Measurements from ENCODE around the gene SLC26A1. TPM values are rescaled to one million over a fixed set of nuclear protein-coding genes. Genes with fewer than 3 reads are reported as not detected.

SLC26A1 gene
- polyA plus RNA-seq, 1 donor from 2014 or later: 0.12 TPM

- Histone ChIP-seq H3F3A (ENCODE audit: insufficient read depth, low read length, poor library complexity, severe bottlenecking) (no peaks in the 10 kb centered on the region), H3K27ac (ENCODE audit: low read length) (no peak overlapping the region), H2AFZ (ENCODE audit: low read depth, low read length) (no peak overlapping the region), H3K9me3 (ENCODE audit: low read length) (no peaks in the 10 kb centered on the region), H3K4me2 (ENCODE audit: low read length) (no peak overlapping the region), H3K4me3 (ENCODE audit: low read length) (no peak overlapping the region), H4K20me1 (ENCODE audit: insufficient read depth) (no peaks in the 10 kb centered on the region), H3K9me2 (ENCODE audit: insufficient read depth, low read length) (no peaks in the 10 kb centered on the region), H3K36me3 (ENCODE audit: insufficient read depth, low read length) (no peaks in the 10 kb centered on the region), H3K27me3 (ENCODE audit: insufficient read depth, low read depth, low read length) (peaks cover 8% of the 10 kb centered on the region), H3K9ac (ENCODE audit: low read length) (no peak overlapping the region), H3K79me2 (replicated peaks; ENCODE audit: insufficient read depth, low read length) (no peaks in the 10 kb centered on the region)
- no peak for TF ChIP-seq MXI1 (conservative IDR thresholded peaks at IDR 0.05; ENCODE audit: poor library complexity, severe bottlenecking)
- TF ChIP-seq EP300 (conservative IDR thresholded peaks at IDR 0.05; ENCODE audit: poor library complexity, severe bottlenecking): no peak
- no peak for TF ChIP-seq EZH2 (IDR thresholded peaks at IDR 0.05; ENCODE audit: borderline replicate concordance, insufficient read depth, low read length, poor library complexity, severe bottlenecking)
- TF ChIP-seq, protein P1, sequence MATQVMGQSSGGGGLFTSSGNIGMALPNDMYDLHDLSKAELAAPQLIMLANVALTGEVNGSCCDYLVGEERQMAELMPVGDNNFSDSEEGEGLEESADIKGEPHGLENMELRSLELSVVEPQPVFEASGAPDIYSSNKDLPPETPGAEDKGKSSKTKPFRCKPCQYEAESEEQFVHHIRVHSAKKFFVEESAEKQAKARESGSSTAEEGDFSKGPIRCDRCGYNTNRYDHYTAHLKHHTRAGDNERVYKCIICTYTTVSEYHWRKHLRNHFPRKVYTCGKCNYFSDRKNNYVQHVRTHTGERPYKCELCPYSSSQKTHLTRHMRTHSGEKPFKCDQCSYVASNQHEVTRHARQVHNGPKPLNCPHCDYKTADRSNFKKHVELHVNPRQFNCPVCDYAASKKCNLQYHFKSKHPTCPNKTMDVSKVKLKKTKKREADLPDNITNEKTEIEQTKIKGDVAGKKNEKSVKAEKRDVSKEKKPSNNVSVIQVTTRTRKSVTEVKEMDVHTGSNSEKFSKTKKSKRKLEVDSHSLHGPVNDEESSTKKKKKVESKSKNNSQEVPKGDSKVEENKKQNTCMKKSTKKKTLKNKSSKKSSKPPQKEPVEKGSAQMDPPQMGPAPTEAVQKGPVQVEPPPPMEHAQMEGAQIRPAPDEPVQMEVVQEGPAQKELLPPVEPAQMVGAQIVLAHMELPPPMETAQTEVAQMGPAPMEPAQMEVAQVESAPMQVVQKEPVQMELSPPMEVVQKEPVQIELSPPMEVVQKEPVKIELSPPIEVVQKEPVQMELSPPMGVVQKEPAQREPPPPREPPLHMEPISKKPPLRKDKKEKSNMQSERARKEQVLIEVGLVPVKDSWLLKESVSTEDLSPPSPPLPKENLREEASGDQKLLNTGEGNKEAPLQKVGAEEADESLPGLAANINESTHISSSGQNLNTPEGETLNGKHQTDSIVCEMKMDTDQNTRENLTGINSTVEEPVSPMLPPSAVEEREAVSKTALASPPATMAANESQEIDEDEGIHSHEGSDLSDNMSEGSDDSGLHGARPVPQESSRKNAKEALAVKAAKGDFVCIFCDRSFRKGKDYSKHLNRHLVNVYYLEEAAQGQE (IDR thresholded peaks at IDR 0.05; ENCODE audit: borderline replicate concordance): no peak
- TF ChIP-seq TAF1 (IDR thresholded peaks at IDR 0.05; ENCODE audit: low read depth): no peak
- no peak for TF ChIP-seq RAD21 (conservative IDR thresholded peaks at IDR 0.05)
- TF ChIP-seq POLR2AphosphoS5 (IDR thresholded peaks at IDR 0.05): no peak
- TF ChIP-seq SMC3 (conservative IDR thresholded peaks at IDR 0.05; ENCODE audit: poor library complexity): no peak
- TF ChIP-seq CTCF (IDR thresholded peaks at IDR 0.05; ENCODE audit: poor library complexity, severe bottlenecking): no peak
Observed at GRCh38 chr4:965048-965765, 28.0 kb downstream of the SLC26A1 start.

- Histone ChIP-seq H4K20me1 (ENCODE audit: insufficient read depth) (no peaks in the 10 kb centered on the region), H3K79me2 (replicated peaks; ENCODE audit: insufficient read depth, low read length) (no peaks in the 10 kb centered on the region), H3K36me3 (ENCODE audit: insufficient read depth, low read length) (no peaks in the 10 kb centered on the region), H3K9me3 (ENCODE audit: low read length) (no peaks in the 10 kb centered on the region), H3K9me2 (ENCODE audit: insufficient read depth, low read length) (no peaks in the 10 kb centered on the region), H3K4me2 (ENCODE audit: low read length) (no peak overlapping the region), H3K27ac (ENCODE audit: low read length) (no peak overlapping the region), H3K4me3 (ENCODE audit: low read length) (no peak overlapping the region), H3K9ac (ENCODE audit: low read length) (no peak overlapping the region), H3F3A (ENCODE audit: insufficient read depth, low read length, poor library complexity, severe bottlenecking) (no peaks in the 10 kb centered on the region), H3K27me3 (ENCODE audit: insufficient read depth, low read depth, low read length) (peaks cover 8% of the 10 kb centered on the region), H2AFZ (ENCODE audit: low read depth, low read length) (no peak overlapping the region)
- TF ChIP-seq EZH2 (IDR thresholded peaks at IDR 0.05; ENCODE audit: borderline replicate concordance, insufficient read depth, low read length, poor library complexity, severe bottlenecking) (no peak), POLR2AphosphoS5 (IDR thresholded peaks at IDR 0.05) (no peak), MXI1 (conservative IDR thresholded peaks at IDR 0.05; ENCODE audit: poor library complexity, severe bottlenecking) (no peak)
Observed at GRCh38 chr4:964346-965025, 28.7 kb downstream of the SLC26A1 start.

All from neural cell (in vitro differentiated cells).